Smooth muscle cell (in vitro differentiated cells): ENCODE results near the gene PLEKHH1. TPM values are rescaled to one million over a fixed set of nuclear protein-coding genes. Genes with fewer than 3 reads are reported as not detected.

Source experiments
- DNase-seq: peaks from one replicate; lab custom pipeline; 2025; ENCODE audit not compliant: unreplicated experiment; lab: John Stamatoyannopoulos, UW
- H2AFZ ChIP-seq: fragments of 200-600 bp; sonication (generic); 2 replicates; pipeline ENCODE4 v1.6.0; 2016; ENCODE audit warnings: antibody characterized with exemption, low read depth, mild to moderate bottlenecking
- H3F3A ChIP-seq: fragments of 200-600 bp; sonication (generic); 2 replicates; pipeline ENCODE4 v1.6.0; 2017; ENCODE audit warnings: antibody characterized with exemption, low read depth
- H3K27ac ChIP-seq: fragments of 200-600 bp; sonication (generic); 2 replicates; pipeline ENCODE4 v1.5.1; 2016; ENCODE audit warnings: low read depth, mild to moderate bottlenecking
- H3K27me3 ChIP-seq: fragments of 200-600 bp; sonication (generic); 2 replicates; pipeline ENCODE4 v1.6.1; 2016; ENCODE audit warnings: low read depth, mild to moderate bottlenecking
- H3K36me3 ChIP-seq: fragments of 200-600 bp; sonication (generic); 2 replicates; pipeline ENCODE4 v1.5.1; 2016; ENCODE audit warnings: low read depth
- H3K4me1 ChIP-seq: fragments of 200-600 bp; sonication (generic); 2 replicates; pipeline ENCODE4 v1.5.1; 2016; ENCODE audit warnings: low read depth
- H3K4me2 ChIP-seq: fragments of 200-600 bp; sonication (generic); 2 replicates; pipeline ENCODE4 v1.6.0; 2016; ENCODE audit warnings: mild to moderate bottlenecking
- H3K4me3 ChIP-seq: fragments of 200-600 bp; sonication (generic); 2 replicates; pipeline ENCODE4 v1.5.1; 2016; ENCODE audit warnings: mild to moderate bottlenecking
- H3K79me2 ChIP-seq: fragments of 200-600 bp; sonication (generic); 2 replicates; pipeline ENCODE4 v1.6.0; 2016; ENCODE audit warnings: low read depth, mild to moderate bottlenecking
- H3K9ac ChIP-seq: fragments of 200-600 bp; sonication (generic); 2 replicates; pipeline ENCODE4 v1.6.0; 2016; ENCODE audit warnings: low read depth
- H3K9me3 ChIP-seq: fragments of 200-600 bp; sonication (generic); replicated peaks from 2 replicates; pipeline ENCODE4 v1.5.1; 2016; ENCODE audit warnings: low read depth
- H4K20me1 ChIP-seq: fragments of 200-600 bp; sonication (generic); 2 replicates; pipeline ENCODE4 v1.6.0; 2016; ENCODE audit warnings: low read depth
- WGBS: methylation state at CpG from one replicate; pipeline ENCODE4 v1.1.7; 2016; ENCODE audit warnings: low lambda C conversion rate; 5-methylcytosine and 5-hydroxymethylcytosine counted together
- polyA plus RNA-seq: library from polyadenylated mRNA; unstranded; fragments of >200 nt; fragmentation: Nextera tagmentation; extraction: Ambion mirVana; gene quantifications from 2 replicates; pipeline ENCODE4 v1.2.1, GENCODE V29; 2016
- total RNA-seq: library from RNA; depleted of rRNA; stranded (reverse); fragments of >200 nt; gene quantifications from 2 replicates; pipeline ENCODE4 v1.2.3, GENCODE V29; 2014
- TF ChIP-seq, protein P1 (sequence below): fragments of 200-600 bp; sonication (generic); IDR thresholded peaks from 2 replicates; pipeline ENCODE4 v1.5.1; 2017; ENCODE audit warnings: borderline replicate concordance, mild to moderate bottlenecking, antibody characterized with exemption; ENCODE audit not compliant: insufficient read depth, poor library complexity, severe bottlenecking

The PLEKHH1 gene
- total and polyA plus RNA-seq, 2 experiments from 2014 or later = 0.88 to 12.1 TPM

DNA sequence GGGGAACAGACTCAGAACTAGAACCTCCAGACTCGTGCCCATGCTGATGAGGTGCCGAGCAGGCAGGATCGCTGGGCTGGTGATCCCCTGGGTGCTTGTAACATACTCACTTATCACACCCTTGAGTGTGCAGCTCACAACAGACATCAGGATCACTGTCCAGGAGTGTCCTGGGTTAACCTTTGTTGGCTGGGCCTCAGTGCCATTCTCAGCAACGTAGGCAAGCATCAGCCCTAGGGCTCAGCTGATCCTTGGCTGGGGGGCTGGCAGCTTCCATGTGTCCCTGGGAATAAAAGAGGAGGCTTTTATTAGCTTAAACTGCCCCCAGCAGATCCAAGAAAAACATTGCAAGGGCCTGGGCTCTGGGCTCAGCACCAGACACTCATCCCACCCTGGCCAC is 46.2 kb upstream of the PLEKHH1 start:
- 80% methylated on average over 4 of the region's 4 CpGs for WGBS
- Histone ChIP-seq H3K27me3 (no peaks in the 10 kb centered on the region), H4K20me1 (no peaks in the 10 kb centered on the region), H3F3A (no peaks in the 10 kb centered on the region), H3K27ac (no peak overlapping the region), H2AFZ (no peak overlapping the region), H3K4me2 (no peak overlapping the region), H3K9ac (no peak overlapping the region), H3K4me3 (no peak overlapping the region), H3K36me3 (no peaks in the 10 kb centered on the region), H3K9me3 (no peaks in the 10 kb centered on the region), H3K4me1 (no peaks in the 10 kb centered on the region), H3K79me2 (no peaks in the 10 kb centered on the region)
- TF ChIP-seq, protein P1, sequence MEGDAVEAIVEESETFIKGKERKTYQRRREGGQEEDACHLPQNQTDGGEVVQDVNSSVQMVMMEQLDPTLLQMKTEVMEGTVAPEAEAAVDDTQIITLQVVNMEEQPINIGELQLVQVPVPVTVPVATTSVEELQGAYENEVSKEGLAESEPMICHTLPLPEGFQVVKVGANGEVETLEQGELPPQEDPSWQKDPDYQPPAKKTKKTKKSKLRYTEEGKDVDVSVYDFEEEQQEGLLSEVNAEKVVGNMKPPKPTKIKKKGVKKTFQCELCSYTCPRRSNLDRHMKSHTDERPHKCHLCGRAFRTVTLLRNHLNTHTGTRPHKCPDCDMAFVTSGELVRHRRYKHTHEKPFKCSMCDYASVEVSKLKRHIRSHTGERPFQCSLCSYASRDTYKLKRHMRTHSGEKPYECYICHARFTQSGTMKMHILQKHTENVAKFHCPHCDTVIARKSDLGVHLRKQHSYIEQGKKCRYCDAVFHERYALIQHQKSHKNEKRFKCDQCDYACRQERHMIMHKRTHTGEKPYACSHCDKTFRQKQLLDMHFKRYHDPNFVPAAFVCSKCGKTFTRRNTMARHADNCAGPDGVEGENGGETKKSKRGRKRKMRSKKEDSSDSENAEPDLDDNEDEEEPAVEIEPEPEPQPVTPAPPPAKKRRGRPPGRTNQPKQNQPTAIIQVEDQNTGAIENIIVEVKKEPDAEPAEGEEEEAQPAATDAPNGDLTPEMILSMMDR = no peak
- DNase-seq = no peak

DNA sequence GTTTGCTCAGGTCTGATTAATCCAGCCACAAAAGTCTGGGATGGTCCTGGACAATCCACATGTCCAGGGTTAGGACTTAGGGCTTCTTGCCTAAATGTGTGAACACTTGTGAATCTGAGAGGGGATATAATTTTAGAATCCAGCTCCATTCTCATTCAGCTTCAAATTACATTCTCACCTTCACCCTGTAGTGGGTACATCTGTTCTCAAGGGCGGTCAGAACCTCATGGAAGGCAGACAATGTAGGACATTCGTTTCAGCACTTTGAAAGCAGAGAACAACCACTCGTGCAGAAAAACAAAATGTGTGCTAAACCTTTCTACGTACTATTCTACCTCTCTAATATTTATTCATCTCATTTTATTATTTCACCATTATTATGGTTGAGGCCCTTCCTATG is 45.8 kb upstream of the PLEKHH1 start:
- no peaks in the 10 kb centered on the region for H3K4me1 ChIP-seq
- H3K27ac ChIP-seq = no peak overlapping the region
- no peak overlapping the region for H3K9ac ChIP-seq
- no peaks in the 10 kb centered on the region for H3K79me2 ChIP-seq
- DNase-seq = no peak
- no peaks in the 10 kb centered on the region for H3F3A ChIP-seq
- H3K4me3 ChIP-seq = no peak overlapping the region
- H3K4me2 ChIP-seq = no peak overlapping the region
- H2AFZ ChIP-seq = no peak overlapping the region
- WGBS = 86% methylated on average over 4 of the region's 4 CpGs
- TF ChIP-seq, protein P1 = no peak
- H4K20me1 ChIP-seq = no peaks in the 10 kb centered on the region
- no peaks in the 10 kb centered on the region for H3K36me3 ChIP-seq
- no peaks in the 10 kb centered on the region for H3K27me3 ChIP-seq
- no peaks in the 10 kb centered on the region for H3K9me3 ChIP-seq

DNA sequence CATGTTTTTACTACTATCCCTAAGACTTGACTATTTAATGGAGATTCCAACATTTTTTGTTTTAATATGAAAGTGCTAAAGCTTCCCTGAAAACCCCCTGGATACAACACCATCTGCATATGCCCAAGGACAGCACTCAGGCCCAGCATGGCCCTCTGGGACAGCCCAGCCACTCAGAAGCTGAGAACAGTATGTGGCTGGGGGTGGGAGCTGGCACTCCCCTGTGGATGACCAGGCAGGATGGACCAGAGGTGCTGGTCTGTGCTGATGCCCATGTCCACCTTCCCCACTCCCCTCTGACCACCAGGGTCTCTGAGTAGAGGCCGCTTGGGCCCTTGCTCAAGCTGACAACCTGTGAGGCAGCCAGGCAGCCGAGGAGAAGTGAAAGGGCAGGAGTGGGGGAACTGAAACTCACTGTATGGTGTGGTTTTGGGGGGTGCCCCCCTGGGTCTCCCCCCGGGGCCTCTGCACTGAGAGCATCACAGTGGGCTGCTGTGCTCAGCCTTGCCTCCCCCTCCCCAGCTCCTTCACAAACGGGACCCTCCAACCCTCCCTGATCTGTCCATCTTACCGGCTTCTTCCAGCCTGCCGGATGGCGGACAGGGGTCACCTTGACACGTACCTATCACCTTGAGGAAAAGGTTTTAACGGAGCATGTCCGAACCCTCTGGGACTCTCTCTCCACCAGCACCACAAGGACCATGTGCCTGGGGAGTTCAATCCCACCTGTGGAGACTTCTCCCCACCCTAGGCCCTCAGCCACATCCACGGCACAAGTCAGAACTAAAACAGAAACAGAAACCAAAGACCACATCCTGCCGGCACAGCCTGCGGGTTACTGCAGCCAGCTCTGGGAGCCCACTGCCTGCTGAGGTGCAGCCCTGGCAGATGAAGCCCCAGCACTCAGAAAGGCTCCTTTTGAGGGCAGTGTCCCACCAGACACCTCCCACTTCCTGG is 44.9 kb upstream of the PLEKHH1 start, which contains the start of gene TMEM229B:
TMEM229B (minus strand) TSS at position 785 of the 957 bp plus-strand sequence. CDS start 14,798 bp downstream, outside the sequence.
- Histone ChIP-seq H4K20me1 (no peaks in the 10 kb centered on the region), H3K36me3 (no peaks in the 10 kb centered on the region), H3K9ac (no peak within 1 kb of the TSS), H3K4me1 (no peaks in the 10 kb centered on the region), H3K27me3 (no peaks in the 10 kb centered on the region), H3K4me3 (no peak within 1 kb of the TSS), H3K79me2 (no peaks in the 10 kb centered on the region), H3K4me2 (no peak within 1 kb of the TSS), H3K27ac (no peak within 1 kb of the TSS), H3F3A (no peaks in the 10 kb centered on the region), H3K9me3 (no peaks in the 10 kb centered on the region), H2AFZ (no peak within 1 kb of the TSS)
- no peak for DNase-seq
- TF ChIP-seq, protein P1 = no peak
- 92% methylated on average over 13 of the region's 13 CpGs for WGBS

DNA sequence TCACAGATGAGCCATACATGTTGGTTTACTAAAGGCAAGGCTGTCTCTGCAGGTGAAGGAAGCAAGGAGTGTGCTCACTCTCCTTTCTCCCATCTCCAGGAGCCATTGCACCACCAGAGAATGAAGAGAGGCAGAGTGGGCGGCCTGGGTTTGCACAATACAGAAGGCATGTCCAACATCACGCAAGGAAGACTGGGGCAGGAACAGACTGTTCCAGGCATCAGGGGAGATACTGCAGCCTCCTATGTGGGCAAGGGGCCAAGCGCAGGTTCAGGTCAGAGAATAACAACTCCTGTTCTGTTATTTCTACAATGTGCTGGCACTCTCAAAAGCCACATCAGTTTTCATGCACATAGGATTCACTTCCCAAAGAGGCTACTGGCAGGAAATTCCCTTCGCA is 42.9 kb upstream of the PLEKHH1 start:
- no peaks in the 10 kb centered on the region for H3K9me3 ChIP-seq
- no peak overlapping the region for H3K9ac ChIP-seq
- no peaks in the 10 kb centered on the region for H3K79me2 ChIP-seq
- TF ChIP-seq, protein P1 = no peak
- H3K4me2 ChIP-seq = no peak overlapping the region
- H3K27me3 ChIP-seq = no peaks in the 10 kb centered on the region
- no peaks in the 10 kb centered on the region for H3F3A ChIP-seq
- no peaks in the 10 kb centered on the region for H3K36me3 ChIP-seq
- no peaks in the 10 kb centered on the region for H3K4me1 ChIP-seq
- DNase-seq = no peak
- no peaks in the 10 kb centered on the region for H4K20me1 ChIP-seq
- no peak overlapping the region for H2AFZ ChIP-seq
- no peak overlapping the region for H3K4me3 ChIP-seq
- no peak overlapping the region for H3K27ac ChIP-seq
- WGBS = 86% methylated on average over 4 of the region's 4 CpGs
